Tibial nerve (tissue), 4 donors: ENCODE measurements around the gene TRMT2A.

Source experiments
- EP300 ChIP-seq, 2 donors: sonication (generic); formaldehyde crosslinking; IDR thresholded peaks; one replicate each; pipeline ENCODE4 v1.6.1; 2017; ENCODE audit warnings: antibody characterized with exemption in 2 of 2, mild to moderate bottlenecking in 1 of 2
- POLR2A ChIP-seq, 2 donors: fragments of 450-650 bp; IDR thresholded peaks; one replicate each; pipeline ENCODE4 v1.6.1; 2017; ENCODE audit warnings: antibody characterized with exemption in 2 of 2, mild to moderate bottlenecking in 2 of 2, moderate library complexity in 2 of 2
- TF ChIP-seq, protein P1 (sequence below), 5 experiments: fragments of 200-600 bp in 3 of 5; fragments of 450-650 bp in 2 of 5; sonication (generic) in 3 of 5; IDR thresholded peaks; one replicate each; pipeline ENCODE4 v1.5.1; 2016 to 2019; ENCODE audit warnings: antibody characterized with exemption in 5 of 5, mild to moderate bottlenecking in 3 of 5, moderate library complexity in 2 of 5

DNA sequence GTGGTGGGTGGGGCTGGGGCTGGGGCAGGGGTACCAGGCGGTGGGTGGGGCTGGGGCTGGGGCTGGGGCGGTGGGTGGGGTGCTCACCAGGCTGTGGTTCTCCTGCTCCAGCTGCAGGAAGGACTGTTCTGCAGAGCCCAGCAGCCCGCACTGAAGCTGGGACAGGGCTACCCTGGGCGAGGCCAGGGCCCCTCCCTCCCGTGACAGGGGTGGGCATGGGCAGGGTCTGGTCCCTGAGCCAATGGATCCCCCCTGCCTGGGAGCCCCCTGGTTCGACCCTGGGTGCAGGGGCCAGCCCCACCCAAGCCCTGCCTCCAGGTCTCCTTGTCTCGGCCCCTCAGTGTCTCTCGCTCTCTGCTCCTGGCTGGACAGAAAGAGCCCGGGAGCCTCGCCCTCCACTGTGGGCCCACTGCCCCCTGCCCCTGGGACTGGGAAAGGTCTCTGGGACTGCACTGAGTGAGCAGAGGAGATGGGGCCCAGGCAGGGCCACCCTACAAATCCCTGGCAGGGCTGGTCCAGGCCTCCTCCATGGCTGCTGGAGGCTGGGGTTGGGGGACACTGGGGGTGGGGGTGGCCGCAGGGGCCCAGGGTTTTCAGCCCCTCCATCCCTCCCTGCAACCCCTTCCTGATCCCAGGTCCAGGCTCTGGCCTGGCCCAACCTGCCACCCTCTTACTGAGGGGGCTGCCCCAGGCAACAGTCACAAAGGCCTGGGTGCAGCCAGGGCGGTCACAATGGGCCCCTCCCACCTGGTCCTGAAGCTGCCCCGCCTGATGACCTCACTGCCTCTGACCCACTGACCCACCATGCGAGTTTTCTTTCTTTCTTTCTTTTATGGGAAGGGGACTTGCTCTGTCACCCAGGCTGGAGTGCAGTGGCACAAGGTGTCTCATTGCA is 33.6 kb upstream of the TRMT2A start, which contains the start of gene CCDC188:
- TF ChIP-seq, protein P1, sequence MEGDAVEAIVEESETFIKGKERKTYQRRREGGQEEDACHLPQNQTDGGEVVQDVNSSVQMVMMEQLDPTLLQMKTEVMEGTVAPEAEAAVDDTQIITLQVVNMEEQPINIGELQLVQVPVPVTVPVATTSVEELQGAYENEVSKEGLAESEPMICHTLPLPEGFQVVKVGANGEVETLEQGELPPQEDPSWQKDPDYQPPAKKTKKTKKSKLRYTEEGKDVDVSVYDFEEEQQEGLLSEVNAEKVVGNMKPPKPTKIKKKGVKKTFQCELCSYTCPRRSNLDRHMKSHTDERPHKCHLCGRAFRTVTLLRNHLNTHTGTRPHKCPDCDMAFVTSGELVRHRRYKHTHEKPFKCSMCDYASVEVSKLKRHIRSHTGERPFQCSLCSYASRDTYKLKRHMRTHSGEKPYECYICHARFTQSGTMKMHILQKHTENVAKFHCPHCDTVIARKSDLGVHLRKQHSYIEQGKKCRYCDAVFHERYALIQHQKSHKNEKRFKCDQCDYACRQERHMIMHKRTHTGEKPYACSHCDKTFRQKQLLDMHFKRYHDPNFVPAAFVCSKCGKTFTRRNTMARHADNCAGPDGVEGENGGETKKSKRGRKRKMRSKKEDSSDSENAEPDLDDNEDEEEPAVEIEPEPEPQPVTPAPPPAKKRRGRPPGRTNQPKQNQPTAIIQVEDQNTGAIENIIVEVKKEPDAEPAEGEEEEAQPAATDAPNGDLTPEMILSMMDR (IDR thresholded peaks at IDR 0.05): no peak
- TF ChIP-seq POLR2A (IDR thresholded peaks at IDR 0.05): no peak
- TF ChIP-seq EP300 (IDR thresholded peaks at IDR 0.05): no peak
